HEK293T (cell line): ENCODE measurements around the gene RNF222.

Source experiments
- CTCF ChIA-PET: fragments of 350-600 bp; formaldehyde crosslinking; extraction: SDS; loops from one replicate; lab custom pipeline; 2021; ENCODE audit warnings: antibody characterized with exemption, inconsistent platforms; lab: Yijun Ruan, JAX
- POLR2A ChIA-PET: fragments of 350-600 bp; formaldehyde crosslinking; extraction: SDS; loops from one replicate; lab custom pipeline; 2020; ENCODE audit warnings: antibody characterized with exemption, inconsistent platforms; lab: Yijun Ruan, JAX
- DNase-seq: peaks from one replicate; pipeline ENCODE4 v3.0.0; 2012; ENCODE audit warnings: mixed read lengths; ENCODE audit errors: extremely low spot score
- ARNT ChIP-seq: fragments of 450-650 bp; IDR thresholded peaks from 2 replicates; pipeline ENCODE4 v1.6.1; 2017; ENCODE audit warnings: mild to moderate bottlenecking
- BHLHE40 ChIP-seq: fragments of 450-650 bp; IDR thresholded peaks from 2 replicates; pipeline ENCODE4 v1.6.1; 2016; ENCODE audit warnings: mild to moderate bottlenecking, moderate library complexity, borderline replicate concordance
- CTBP1 ChIP-seq: fragments of 450-650 bp; IDR thresholded peaks from 2 replicates; pipeline ENCODE4 v1.6.1; 2016; ENCODE audit warnings: borderline replicate concordance
- ELF4 ChIP-seq: fragments of 450-650 bp; IDR thresholded peaks from 2 replicates; pipeline ENCODE4 v1.6.1; 2017; ENCODE audit warnings: antibody characterized with exemption
- FOXA1 ChIP-seq: fragments of 450-650 bp; IDR thresholded peaks from 2 replicates; pipeline ENCODE4 v1.6.1; 2016; ENCODE audit warnings: mild to moderate bottlenecking
- FOXK2 ChIP-seq: fragments of 450-650 bp; IDR thresholded peaks from 2 replicates; pipeline ENCODE4 v1.6.1; 2016; ENCODE audit warnings: mild to moderate bottlenecking
- FOXM1 ChIP-seq: fragments of 450-650 bp; IDR thresholded peaks from 2 replicates; pipeline ENCODE4 v1.6.1; 2017; ENCODE audit warnings: mild to moderate bottlenecking, borderline replicate concordance
- HDGF ChIP-seq: fragments of 450-650 bp; IDR thresholded peaks from 2 replicates; pipeline ENCODE4 v1.6.1; 2017; ENCODE audit warnings: antibody characterized with exemption, borderline replicate concordance
- L3MBTL2 ChIP-seq: fragments of 450-650 bp; conservative IDR thresholded peaks from 2 replicates; pipeline ENCODE4 v1.6.1; 2016; ENCODE audit warnings: mild to moderate bottlenecking
- LEF1 ChIP-seq: fragments of 450-650 bp; IDR thresholded peaks from 2 replicates; pipeline ENCODE4 v1.6.1; 2017; ENCODE audit warnings: mild to moderate bottlenecking, borderline replicate concordance
- NFRKB ChIP-seq: fragments of 450-650 bp; IDR thresholded peaks from 2 replicates; pipeline ENCODE4 v1.6.1; 2016; ENCODE audit warnings: mild to moderate bottlenecking, moderate library complexity
- PKNOX1 ChIP-seq: fragments of 450-650 bp; IDR thresholded peaks from 2 replicates; pipeline ENCODE4 v1.6.1; 2016
- SP1 ChIP-seq: fragments of 450-650 bp; IDR thresholded peaks from 2 replicates; pipeline ENCODE4 v1.6.1; 2017
- SUZ12 ChIP-seq: fragments of 450-650 bp; IDR thresholded peaks from 2 replicates; pipeline ENCODE4 v1.6.1; 2016; ENCODE audit warnings: mild to moderate bottlenecking
- TARDBP ChIP-seq: fragments of 450-650 bp; IDR thresholded peaks from 2 replicates; pipeline ENCODE4 v1.6.1; 2016
- ZNF384 ChIP-seq: fragments of 450-650 bp; IDR thresholded peaks from 2 replicates; pipeline ENCODE4 v1.6.1; 2016

Gene RNF222, protein sequence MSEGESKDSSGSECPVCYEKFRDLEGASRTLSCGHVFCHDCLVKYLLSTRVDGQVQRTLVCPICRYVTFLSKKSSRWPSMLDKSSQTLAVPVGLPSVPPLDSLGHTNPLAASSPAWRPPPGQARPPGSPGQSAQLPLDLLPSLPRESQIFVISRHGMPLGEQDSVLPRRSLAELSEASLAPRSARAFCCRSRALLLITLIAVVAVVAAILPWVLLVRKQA

GRCh38 chr17:8397636-8398035 lies at the start of gene RNF222:
Gene RNF222, minus strand, starts transcription at chr17:8397827. Its CDS starts 4,366 bp downstream, at chr17:8393461.
- ChIA-PET CTCF (interaction anchor here (1.1 kb wide), 1 partner anchor 14 kb away, joined by 3 read pairs; no protein-coding TSS in a partner anchor), POLR2A (interaction anchor here (1.4 to 1.8 kb wide), 2 partner anchors 14 to 38 kb away, joined by 3 to 4 read pairs; partner anchors contain the start of gene NDEL1)
- TF ChIP-seq ZNF384 (no peak), LEF1 (no peak), ARNT (no peak), BHLHE40 (no peak), FOXM1 (no peak)
- DNase-seq: no peak

GRCh38 chr17:8445536-8445935 lies 47.9 kb upstream of the RNF222 start:
- DNase-seq: no peak
- ChIA-PET CTCF (no interaction called here), POLR2A (interaction anchor here (1.0 kb wide), 1 partner anchor 9 kb away, joined by 4 read pairs; no protein-coding TSS in a partner anchor)
- TF ChIP-seq ZNF384: no peak
- no peak for TF ChIP-seq NFRKB
- TF ChIP-seq LEF1: no peak
- no peak for TF ChIP-seq ARNT
- TF ChIP-seq ELF4: no peak
- no peak for TF ChIP-seq BHLHE40
- TF ChIP-seq L3MBTL2: no peak
- TF ChIP-seq FOXK2: no peak
- no peak for TF ChIP-seq HDGF
- no peak for TF ChIP-seq FOXM1
- TF ChIP-seq TARDBP: no peak
- no peak for TF ChIP-seq SP1
- TF ChIP-seq PKNOX1: no peak
- no peak for TF ChIP-seq CTBP1
- no peak for TF ChIP-seq FOXA1
- no peak for TF ChIP-seq SUZ12

DNA sequence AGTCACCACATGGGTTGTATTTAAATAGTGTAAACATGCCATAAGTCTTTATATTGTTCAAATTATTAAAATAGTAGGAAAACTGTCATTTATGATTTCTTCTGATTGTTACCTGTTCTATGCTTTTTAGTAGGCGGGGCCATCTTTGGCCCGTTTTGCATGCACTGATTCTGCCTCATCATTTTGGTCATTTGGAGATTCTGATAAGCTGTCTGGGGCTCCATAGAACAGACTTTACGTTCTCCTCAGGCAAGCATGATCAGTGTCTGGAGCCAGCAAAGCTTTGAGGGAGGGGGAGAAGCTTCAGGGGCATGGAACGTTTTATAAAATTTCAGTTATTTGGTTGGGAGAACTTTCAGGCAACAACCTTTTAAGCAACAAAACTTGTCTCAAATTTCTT lies 46.9 kb upstream of the RNF222 start:
- TF ChIP-seq ARNT (no peak), ELF4 (no peak), TARDBP (no peak), FOXK2 (no peak), NFRKB (no peak), SUZ12 (no peak), FOXA1 (no peak), PKNOX1 (no peak), FOXM1 (no peak), CTBP1 (no peak), BHLHE40 (no peak), ZNF384 (no peak), L3MBTL2 (no peak), LEF1 (no peak), SP1 (no peak), HDGF (no peak)
- DNase-seq: no peak
- ChIA-PET CTCF (no interaction called here), POLR2A (no interaction called here)

GRCh38 chr17:8443756-8444155 lies 46.1 kb upstream of the RNF222 start:
- DNase-seq: no peak
- TF ChIP-seq NFRKB (no peak), LEF1 (no peak), BHLHE40 (no peak), ELF4 (no peak)
- POLR2A ChIA-PET: no interaction called here
- CTCF ChIA-PET: no interaction called here

DNA sequence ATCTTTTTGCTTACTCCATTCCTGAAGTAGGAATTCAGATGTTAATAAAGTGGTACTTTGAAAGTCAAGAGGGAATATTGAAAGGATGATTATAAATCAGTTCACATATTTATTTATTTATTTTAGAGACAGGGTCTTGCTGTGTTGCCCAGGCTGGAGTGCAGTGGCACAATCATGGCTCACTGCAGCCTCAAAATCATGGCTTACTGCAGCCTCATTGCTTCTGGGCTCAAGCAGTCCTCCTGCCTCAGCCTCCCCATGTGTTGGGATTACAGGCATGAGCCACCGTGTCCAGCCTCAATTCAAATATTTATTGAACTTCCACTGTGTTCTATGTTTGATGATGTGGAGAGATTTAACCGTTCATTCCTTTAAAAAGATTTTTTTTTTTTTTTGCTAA lies 44.7 kb upstream of the RNF222 start:
- TF ChIP-seq NFRKB (no peak), CTBP1 (no peak), FOXM1 (no peak), TARDBP (no peak), ZNF384 (no peak), ARNT (no peak), LEF1 (no peak), BHLHE40 (no peak), ELF4 (no peak), L3MBTL2 (no peak), FOXK2 (no peak), SP1 (no peak), HDGF (no peak), SUZ12 (no peak), FOXA1 (no peak)
- POLR2A ChIA-PET: no interaction called here
- DNase-seq: no peak
- CTCF ChIA-PET: no interaction called here

DNA sequence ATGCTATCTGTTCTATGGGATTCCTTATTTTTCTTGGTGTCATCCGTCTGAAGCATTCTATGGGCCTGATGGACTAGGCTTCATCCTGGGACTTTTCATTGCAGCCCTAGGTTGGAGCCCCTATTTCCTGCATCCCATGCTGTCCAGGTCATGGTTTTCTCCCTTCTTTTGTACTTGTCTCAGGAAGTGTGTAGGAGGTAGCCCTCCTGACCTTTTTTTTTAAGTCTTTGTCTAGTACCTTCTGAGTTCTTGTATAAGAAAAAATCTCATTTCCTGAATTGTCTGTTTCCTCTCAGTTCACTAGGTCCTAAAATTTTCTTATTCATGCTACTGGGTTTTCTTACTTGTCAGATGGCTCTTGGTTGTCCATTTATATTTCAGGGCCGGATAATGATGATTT lies 44.1 kb upstream of the RNF222 start:
- no peak for TF ChIP-seq ELF4
- TF ChIP-seq FOXM1: no peak
- TF ChIP-seq FOXK2: no peak
- no peak for TF ChIP-seq ARNT
- no peak for TF ChIP-seq SUZ12
- no peak for TF ChIP-seq NFRKB
- no peak for TF ChIP-seq FOXA1
- TF ChIP-seq SP1: no peak
- no peak for TF ChIP-seq HDGF
- POLR2A ChIA-PET: no interaction called here
- CTCF ChIA-PET: no interaction called here
- no peak for DNase-seq

DNA sequence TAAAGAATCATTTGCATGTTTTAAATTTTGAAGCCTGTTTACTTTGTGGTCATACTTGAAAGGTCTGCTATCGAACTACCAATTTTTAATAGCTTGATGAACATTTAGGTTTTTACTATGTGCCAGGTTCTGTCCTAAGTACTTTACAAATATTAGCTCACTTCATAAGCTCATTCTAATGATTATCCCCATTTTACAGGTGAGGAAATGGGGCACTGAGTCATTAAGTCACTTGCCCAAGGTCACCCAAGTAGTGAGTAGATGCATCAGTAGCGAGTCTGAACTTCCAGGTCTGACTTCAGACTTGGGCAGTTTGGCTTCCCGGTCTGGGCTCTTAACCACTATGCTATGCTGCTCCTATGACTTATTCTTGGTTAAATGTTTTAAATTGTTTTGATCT lies 42.1 kb upstream of the RNF222 start:
- no peak for DNase-seq
- ChIA-PET POLR2A (no interaction called here), CTCF (no interaction called here)

More for the DNA sequence above, 42.1 kb upstream of the RNF222 start:
- TF ChIP-seq LEF1: no peak
- no peak for TF ChIP-seq L3MBTL2
- no peak for TF ChIP-seq NFRKB
- TF ChIP-seq HDGF: no peak
